Sigmoid colon (tissue), 7 donors: ENCODE measurements around the gene DOCK9. TPM values are rescaled to one million over a fixed set of nuclear protein-coding genes. Genes with fewer than 3 reads are reported as not detected.

Experiments used
- DNase-seq: peaks from one replicate; pipeline ENCODE4 v3.0.0-alpha.2; 2019
- H3K27ac ChIP-seq, 4 donors: fragments of 200-600 bp; sonication (generic); one replicate each; pipeline ENCODE4 v1.5.1; 2016 to 2019; ENCODE audit warnings: mild to moderate bottlenecking in 1 of 4
- H3K27me3 ChIP-seq, 3 donors: fragments of 200-600 bp; sonication (generic); one replicate each; pipeline ENCODE4 v1.5.1; 2019; ENCODE audit warnings: mild to moderate bottlenecking in 1 of 3
- H3K36me3 ChIP-seq, 4 donors: fragments of 200-600 bp; sonication (generic); one replicate each; pipeline ENCODE4 v1.5.1; 2016 to 2019
- H3K4me1 ChIP-seq, 4 donors: fragments of 200-600 bp; sonication (generic); one replicate each; pipeline ENCODE4 v1.5.1; 2017 to 2019
- H3K4me3 ChIP-seq, 4 donors: fragments of 200-600 bp; sonication (generic); one replicate each; pipeline ENCODE4 v1.5.1; 2017 to 2019; ENCODE audit warnings: mild to moderate bottlenecking in 2 of 4, moderate library complexity in 1 of 4
- H3K9me3 ChIP-seq, 4 donors: fragments of 200-600 bp in 3 of 4; sonication (generic) in 3 of 4; one replicate each; pipeline versions ENCODE4 v1.5.1 to v1.6.1; 2013 to 2019
- EP300 ChIP-seq, 4 donors: sonication (generic); formaldehyde crosslinking; IDR thresholded peaks; one replicate each; pipeline ENCODE4 v1.6.1; 2017; ENCODE audit warnings: antibody characterized with exemption in 4 of 4
- POLR2A ChIP-seq, 2 donors: fragments of 450-650 bp; IDR thresholded peaks; one replicate each; pipeline ENCODE4 v1.6.1; 2016; ENCODE audit warnings: antibody characterized with exemption in 2 of 2, mild to moderate bottlenecking in 2 of 2, moderate library complexity in 2 of 2
- POLR2AphosphoS5 ChIP-seq, 4 donors: sonication (generic); formaldehyde crosslinking; IDR thresholded peaks; one replicate each; pipeline ENCODE4 v1.6.1; 2017; ENCODE audit warnings: antibody characterized with exemption in 4 of 4
- WGBS, 2 donors: extraction: QIAGEN DNeasy Blood & Tissue Kit; methylation state at CpG; one replicate each; pipeline ENCODE4 v1.1.7; 2013; 5-methylcytosine and 5-hydroxymethylcytosine counted together
- intact Hi-C: fragments of 100-400 bp; cut with DNase I; formaldehyde crosslinking; loops from one replicate; pipeline ENCODE4 v1.15.1; 2023
- polyA plus RNA-seq, 3 donors: library from polyadenylated mRNA; stranded (reverse); fragments of 200-250 nt; gene quantifications; one replicate each; pipeline ENCODE4 v1.2.3, GENCODE V29; 2013
- total RNA-seq, 4 donors: library from RNA; depleted of rRNA; stranded (reverse); fragments of >200 nt; gene quantifications; one replicate each; pipeline ENCODE4 v1.1.0, GENCODE V29; 2016
- TF ChIP-seq, protein P1 (sequence below), 4 experiments: fragments of 450-650 bp in 3 of 4; fragments of 200-600 bp in 1 of 4; IDR thresholded peaks; one replicate each; pipeline ENCODE4 v1.5.1; 2016 to 2019; ENCODE audit warnings: antibody characterized with exemption in 4 of 4, mild to moderate bottlenecking in 3 of 4, moderate library complexity in 2 of 4
- donor health status: healthy with polysubstance abuse.
- donor health status: Bipolar disorder and iron deficiency.
- donor health status: healthy.

Gene DOCK9
- total and polyA plus RNA-seq, 7 donors = 10.8 to 126 (median 60.4) TPM

DNA sequence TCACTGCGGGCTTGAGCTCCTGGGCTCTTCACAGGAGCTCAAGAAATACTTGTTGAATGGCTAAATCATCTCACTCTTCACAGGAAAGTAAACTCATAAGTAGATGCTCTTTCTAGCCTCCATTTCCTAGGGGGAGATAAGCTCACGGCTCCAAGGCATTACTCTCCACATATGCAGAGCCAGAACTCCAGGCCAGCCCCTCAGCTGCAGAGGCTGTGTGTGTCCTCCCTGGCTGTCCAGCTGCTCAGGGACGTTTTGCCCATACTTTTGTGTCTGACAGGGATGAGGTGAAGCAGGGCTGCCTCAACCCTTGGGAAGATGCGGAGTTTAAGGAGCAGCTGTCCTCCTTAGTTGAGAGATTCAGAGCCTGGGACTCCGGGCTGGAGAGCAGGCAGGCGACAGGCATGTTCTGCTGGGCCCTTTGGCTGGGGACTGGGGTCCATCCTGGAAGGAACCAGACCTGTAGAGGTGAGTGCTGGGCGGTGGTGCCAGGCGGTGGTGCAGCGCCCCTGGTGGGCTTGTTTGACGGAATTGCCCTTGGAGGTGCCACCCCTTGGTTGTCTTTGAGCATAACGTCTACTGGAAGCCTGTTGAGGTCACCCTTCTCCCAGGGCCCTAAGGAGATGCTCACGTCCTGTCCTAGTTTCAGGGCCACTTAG, 204.9 kb downstream of the DOCK9 start:
- intact Hi-C loops = no loop called here
- Histone ChIP-seq H3K27me3 (no peaks in the 10 kb centered on the region), H3K36me3 (no peaks in the 10 kb centered on the region), H3K4me1 (no peaks in the 10 kb centered on the region), H3K4me3 (no peak overlapping the region), H3K9me3 (peaks cover 0 to 2% (median 0%) of the 10 kb centered on the region in 4 donors), H3K27ac (no peak overlapping the region)
- TF ChIP-seq, protein P1, sequence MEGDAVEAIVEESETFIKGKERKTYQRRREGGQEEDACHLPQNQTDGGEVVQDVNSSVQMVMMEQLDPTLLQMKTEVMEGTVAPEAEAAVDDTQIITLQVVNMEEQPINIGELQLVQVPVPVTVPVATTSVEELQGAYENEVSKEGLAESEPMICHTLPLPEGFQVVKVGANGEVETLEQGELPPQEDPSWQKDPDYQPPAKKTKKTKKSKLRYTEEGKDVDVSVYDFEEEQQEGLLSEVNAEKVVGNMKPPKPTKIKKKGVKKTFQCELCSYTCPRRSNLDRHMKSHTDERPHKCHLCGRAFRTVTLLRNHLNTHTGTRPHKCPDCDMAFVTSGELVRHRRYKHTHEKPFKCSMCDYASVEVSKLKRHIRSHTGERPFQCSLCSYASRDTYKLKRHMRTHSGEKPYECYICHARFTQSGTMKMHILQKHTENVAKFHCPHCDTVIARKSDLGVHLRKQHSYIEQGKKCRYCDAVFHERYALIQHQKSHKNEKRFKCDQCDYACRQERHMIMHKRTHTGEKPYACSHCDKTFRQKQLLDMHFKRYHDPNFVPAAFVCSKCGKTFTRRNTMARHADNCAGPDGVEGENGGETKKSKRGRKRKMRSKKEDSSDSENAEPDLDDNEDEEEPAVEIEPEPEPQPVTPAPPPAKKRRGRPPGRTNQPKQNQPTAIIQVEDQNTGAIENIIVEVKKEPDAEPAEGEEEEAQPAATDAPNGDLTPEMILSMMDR (IDR thresholded peaks at IDR 0.05) = no peak
- TF ChIP-seq POLR2A (IDR thresholded peaks at IDR 0.05) = no peak
- TF ChIP-seq EP300 (IDR thresholded peaks at IDR 0.05) = no peak
- no peak for TF ChIP-seq POLR2AphosphoS5 (IDR thresholded peaks at IDR 0.05)
- DNase-seq = no peak
- 80 to 87% methylated on average over 12 of the region's 12 CpGs for WGBS, 2 donors

DNA sequence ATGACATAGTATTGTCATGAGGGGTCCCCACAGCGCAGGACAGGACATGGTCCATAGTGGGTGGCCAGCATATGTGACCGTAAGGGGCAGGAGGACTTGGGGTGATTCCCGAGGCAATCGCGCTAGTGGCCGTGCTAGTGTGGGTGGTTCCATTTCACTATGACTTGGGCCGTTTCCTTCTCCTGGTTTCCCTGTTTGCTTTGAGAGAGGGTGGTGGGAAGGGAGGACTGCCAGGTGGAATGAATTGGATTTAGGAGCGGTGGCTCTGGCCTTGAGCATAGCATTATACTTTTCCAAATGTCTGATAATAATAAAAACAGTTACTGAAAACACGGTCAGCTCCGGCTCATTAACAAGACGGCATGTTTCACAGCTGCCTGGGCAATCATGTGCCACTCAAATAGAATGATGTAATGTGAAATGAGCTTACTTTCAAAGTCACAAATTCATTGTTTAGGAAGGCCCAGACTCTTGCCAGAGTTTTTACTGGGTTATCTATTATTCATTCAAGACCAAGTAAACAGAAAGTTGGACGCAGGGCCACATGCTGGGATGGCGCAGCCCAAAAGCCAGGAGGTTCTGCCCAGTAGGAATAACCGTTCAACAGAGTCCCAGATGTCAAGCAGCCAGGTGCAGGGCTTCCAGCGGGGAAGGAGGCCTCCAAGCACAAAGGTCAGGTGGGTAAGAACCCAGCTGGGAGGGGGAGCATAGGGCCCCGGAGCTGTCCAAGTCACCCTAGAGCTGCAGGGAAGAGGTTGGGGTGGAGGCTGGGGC, 205.8 kb downstream of the DOCK9 start:
- Histone ChIP-seq H3K9me3 (peaks cover 0 to 2% (median 0%) of the 10 kb centered on the region in 4 donors), H3K4me3 (no peak overlapping the region), H3K36me3 (no peaks in the 10 kb centered on the region), H3K4me1 (no peaks in the 10 kb centered on the region), H3K27me3 (no peaks in the 10 kb centered on the region), H3K27ac (no peak overlapping the region)
- DNase-seq = no peak
- TF ChIP-seq POLR2AphosphoS5 (IDR thresholded peaks at IDR 0.05) = no peak
- TF ChIP-seq, protein P1 (IDR thresholded peaks at IDR 0.05) = no peak
- no peak for TF ChIP-seq EP300 (IDR thresholded peaks at IDR 0.05)
- no peak for TF ChIP-seq POLR2A (IDR thresholded peaks at IDR 0.05)
- intact Hi-C loops = no loop called here
- 21 to 75% methylated on average over 16 of the region's 16 CpGs for WGBS, 2 donors

DNA sequence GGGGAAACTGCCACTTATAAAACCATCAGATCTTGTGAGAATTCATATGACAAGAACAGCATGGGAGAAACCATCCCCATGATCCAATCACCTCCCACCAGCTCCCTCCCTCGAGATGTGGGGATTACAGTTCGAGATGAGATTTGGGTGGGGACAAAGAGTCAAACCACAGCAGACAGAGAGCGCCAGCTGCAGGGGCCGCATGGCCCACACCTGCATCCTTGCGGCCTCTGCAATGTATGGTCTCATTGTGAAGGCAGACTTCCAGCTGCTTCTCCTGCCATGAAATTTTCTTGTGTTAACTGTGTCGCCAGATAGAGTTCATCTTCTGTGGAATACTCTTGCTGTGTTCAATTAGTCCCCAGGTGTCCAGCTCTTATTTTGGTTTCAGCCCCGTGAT, 208.1 kb downstream of the DOCK9 start:
- Histone ChIP-seq H3K27ac (no peak overlapping the region), H3K4me1 (no peaks in the 10 kb centered on the region), H3K36me3 (no peaks in the 10 kb centered on the region), H3K9me3 (peaks cover 0 to 2% (median 0%) of the 10 kb centered on the region in 4 donors), H3K27me3 (no peaks in the 10 kb centered on the region), H3K4me3 (no peak overlapping the region)
- no peak for DNase-seq
- no peak for TF ChIP-seq POLR2AphosphoS5 (IDR thresholded peaks at IDR 0.05)
- TF ChIP-seq POLR2A (IDR thresholded peaks at IDR 0.05) = no peak
- TF ChIP-seq, protein P1 (IDR thresholded peaks at IDR 0.05) = no peak
- no peak for TF ChIP-seq EP300 (IDR thresholded peaks at IDR 0.05)
- intact Hi-C loops = no loop called here
- 88 to 95% methylated on average over 7 of the region's 7 CpGs for WGBS, 2 donors

DNA sequence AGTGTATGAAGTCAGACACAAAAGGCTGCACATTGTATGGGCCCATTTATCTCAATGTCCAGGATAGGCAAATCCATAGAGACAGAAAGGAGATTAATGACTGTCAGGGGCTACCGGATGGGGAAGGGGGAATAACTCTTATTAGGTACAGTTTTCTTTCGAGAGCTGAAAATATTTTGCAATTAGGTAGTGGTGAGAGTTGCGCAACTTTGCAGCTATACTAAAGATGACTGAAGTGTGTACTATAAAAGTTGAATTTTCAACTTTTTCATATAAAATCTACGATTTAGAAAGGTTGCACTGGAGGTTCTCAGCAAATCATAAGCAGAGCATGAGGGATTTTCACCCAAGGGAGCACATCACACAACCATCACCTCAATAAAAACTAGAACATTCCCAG, 209.3 kb downstream of the DOCK9 start:
- intact Hi-C loops = no loop called here
- Histone ChIP-seq H3K27me3 (no peaks in the 10 kb centered on the region), H3K36me3 (no peaks in the 10 kb centered on the region), H3K4me1 (no peaks in the 10 kb centered on the region), H3K4me3 (no peak overlapping the region), H3K9me3 (peaks cover 0 to 2% (median 0%) of the 10 kb centered on the region in 4 donors), H3K27ac (no peak overlapping the region)
- TF ChIP-seq POLR2AphosphoS5 (IDR thresholded peaks at IDR 0.05) = no peak
- DNase-seq = no peak
- WGBS, 2 donors = 82 to 92% methylated on average over 4 of the region's 4 CpGs

DNA sequence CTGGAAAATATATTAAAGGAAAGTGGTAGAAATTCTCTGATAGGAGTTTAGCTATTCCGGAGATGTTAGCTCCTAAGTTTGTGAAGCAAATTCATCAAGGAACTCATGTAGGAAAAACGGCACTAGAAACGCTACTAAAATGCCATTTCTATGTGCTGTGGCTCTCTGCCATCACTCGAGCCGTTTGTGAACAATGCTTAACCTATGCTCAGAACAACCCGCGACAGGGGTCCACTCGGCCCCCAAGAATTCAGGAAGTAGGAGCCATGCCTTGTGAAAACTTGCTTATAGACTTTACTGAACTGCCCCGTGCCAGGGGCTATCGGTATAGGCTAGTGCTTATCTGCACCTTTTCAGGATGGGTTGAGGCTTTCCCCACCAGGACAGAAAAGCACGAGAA, 211.2 kb downstream of the DOCK9 start:
- H3K27ac ChIP-seq = no peak overlapping the region
- no peaks in the 10 kb centered on the region for H3K36me3 ChIP-seq
- H3K4me3 ChIP-seq = no peak overlapping the region
- no peak for TF ChIP-seq POLR2A (IDR thresholded peaks at IDR 0.05)
- no peak for TF ChIP-seq EP300 (IDR thresholded peaks at IDR 0.05)
- TF ChIP-seq, protein P1 (IDR thresholded peaks at IDR 0.05) = no peak
- TF ChIP-seq POLR2AphosphoS5 (IDR thresholded peaks at IDR 0.05) = no peak
- H3K4me1 ChIP-seq = no peaks in the 10 kb centered on the region
- DNase-seq = no peak
- no peaks in the 10 kb centered on the region for H3K27me3 ChIP-seq
- H3K9me3 ChIP-seq = peaks cover 0 to 2% (median 0%) of the 10 kb centered on the region in 4 donors
- WGBS, 2 donors = 19 to 53% methylated on average over 11 of the region's 11 CpGs
- intact Hi-C loops = no loop called here
